ENCODE measurements around the gene PHF21A.
A peak's percentile ranks its signal among the peaks of the same experiment; 100 is the strongest.

Gene PHF21A

DNA sequence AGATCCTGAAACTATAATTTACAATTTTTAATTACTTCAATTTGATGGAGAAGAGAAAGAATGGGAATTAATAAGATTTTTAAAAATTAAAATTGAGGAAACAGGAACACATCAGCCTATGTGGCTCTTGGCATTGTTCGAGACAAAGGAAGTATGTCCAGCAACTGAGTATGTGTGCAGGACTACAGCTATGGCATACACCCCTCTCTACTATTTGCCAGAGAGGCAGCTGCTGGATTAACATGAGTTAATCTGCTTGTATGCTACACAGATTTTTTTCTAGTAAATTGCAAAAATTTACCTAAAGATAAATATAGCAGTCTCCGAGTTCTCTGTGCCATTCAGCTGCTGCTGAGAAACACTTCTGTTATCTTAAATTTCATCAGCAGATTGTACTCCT is 70.6 kb downstream of the PHF21A start:
- Histone ChIP-seq H3K79me1 (replicated peaks; ENCODE audit: low read length, poor library complexity, severe bottlenecking) (peaks cover 25% of the 10 kb centered on the region), H4K8ac (ENCODE audit: low read length) (no peak overlapping the region), H3K4me2 (ENCODE audit: low read length, poor library complexity, severe bottlenecking) (no peak overlapping the region), H3K4ac (ENCODE audit: low read depth in 1 of 2, low read length in 2 of 2) (no peak overlapping the region), H3K9ac (ENCODE audit: low read length) (peak overlapping the region; percentile 54), H3K27me3 (ENCODE audit: control insufficient read depth in 1 of 2, insufficient read depth in 1 of 2, low read length in 2 of 2) (no peaks in the 10 kb centered on the region), H3K27ac (ENCODE audit: low read length, poor library complexity, severe bottlenecking) (peak overlapping the region; percentile 85), H3K4me1 (ENCODE audit: control insufficient read depth, insufficient read depth, low read depth, low read length) (peaks cover 2% of the 10 kb centered on the region), H3K36me3 (ENCODE audit: control insufficient read depth in 1 of 2, insufficient read depth in 2 of 2, low read depth in 1 of 2, low read length in 2 of 2) (peaks cover 0 to 14% of the 10 kb centered on the region in 2 experiments), H3K14ac (ENCODE audit: low read length in 2 of 2) (no peak overlapping the region), H2BK120ac (ENCODE audit: low read depth, low read length) (no peak overlapping the region), H3K18ac (ENCODE audit: low read depth in 1 of 2, low read length in 2 of 2) (no peak overlapping the region), H2BK12ac (ENCODE audit: low read length in 2 of 2) (no peak overlapping the region), H3K4me3 (ENCODE audit: insufficient read depth in 1 of 2, low read depth in 1 of 2, low read length in 2 of 2) (no peak overlapping the region), H4K91ac (ENCODE audit: low read length) (no peak overlapping the region), H3K9me3 (ENCODE audit: control insufficient read depth, low read length) (no peaks in the 10 kb centered on the region), H2BK5ac (ENCODE audit: low read depth, low read length, poor library complexity, severe bottlenecking) (no peak overlapping the region), H2BK15ac (ENCODE audit: low read depth, poor library complexity, severe bottlenecking) (no peak overlapping the region), H3K23ac (ENCODE audit: low read length in 2 of 2) (no peak overlapping the region), H2AFZ (ENCODE audit: low read depth, low read length) (no peak overlapping the region), H2AK5ac (ENCODE audit: low read length, severe bottlenecking) (no peak overlapping the region)
- WGBS, result 59% methylated on average over 2 of the region's 2 CpGs
- DNase-seq, result no peak

GRCh38 chr11:46050003-46050461 is 71.2 kb downstream of the PHF21A start:
- H4K91ac ChIP-seq (ENCODE audit: low read length), result no peak overlapping the region
- peaks cover 2% of the 10 kb centered on the region for H3K4me1 ChIP-seq (ENCODE audit: control insufficient read depth, insufficient read depth, low read depth, low read length)
- peaks cover 27% of the 10 kb centered on the region for H3K79me1 ChIP-seq (replicated peaks; ENCODE audit: low read length, poor library complexity, severe bottlenecking)
- H3K4me3 ChIP-seq (ENCODE audit: insufficient read depth in 1 of 2, low read depth in 1 of 2, low read length in 2 of 2), result no peak overlapping the region
- no peak overlapping the region for H3K4ac ChIP-seq (ENCODE audit: low read depth in 1 of 2, low read length in 2 of 2)
- H4K8ac ChIP-seq (ENCODE audit: low read length), result no peak overlapping the region
- H2BK15ac ChIP-seq (ENCODE audit: low read depth, poor library complexity, severe bottlenecking), result no peak overlapping the region
- DNase-seq, result peak; percentile 84
- H3K36me3 ChIP-seq (ENCODE audit: control insufficient read depth in 1 of 2, insufficient read depth in 2 of 2, low read depth in 1 of 2, low read length in 2 of 2), result peaks cover 0 to 14% of the 10 kb centered on the region in 2 experiments
- H2BK12ac ChIP-seq (ENCODE audit: low read length in 2 of 2), result no peak overlapping the region
- no peak overlapping the region for H3K23ac ChIP-seq (ENCODE audit: low read length in 2 of 2)
- no peak overlapping the region for H2AK5ac ChIP-seq (ENCODE audit: low read length, severe bottlenecking)
- no peaks in the 10 kb centered on the region for H3K27me3 ChIP-seq (ENCODE audit: control insufficient read depth in 1 of 2, insufficient read depth in 1 of 2, low read length in 2 of 2)
- H2BK120ac ChIP-seq (ENCODE audit: low read depth, low read length), result no peak overlapping the region
- no peak overlapping the region for H2BK5ac ChIP-seq (ENCODE audit: low read depth, low read length, poor library complexity, severe bottlenecking)
- H3K9ac ChIP-seq (ENCODE audit: low read length), result peak overlapping the region; percentile 54
- H3K14ac ChIP-seq (ENCODE audit: low read length in 2 of 2), result no peak overlapping the region
- peak overlapping the region in 1 of 2 experiments; percentile 64 for H3K18ac ChIP-seq (ENCODE audit: low read depth in 1 of 2, low read length in 2 of 2)
- peak overlapping the region; percentile 74 for H3K27ac ChIP-seq (ENCODE audit: low read length, poor library complexity, severe bottlenecking)
- 13% methylated on average over 4 of the region's 4 CpGs for WGBS
- no peak overlapping the region for H2AFZ ChIP-seq (ENCODE audit: low read depth, low read length)
- H3K4me2 ChIP-seq (ENCODE audit: low read length, poor library complexity, severe bottlenecking), result peak overlapping the region; percentile 38
- H3K9me3 ChIP-seq (ENCODE audit: control insufficient read depth, low read length), result no peaks in the 10 kb centered on the region

DNA sequence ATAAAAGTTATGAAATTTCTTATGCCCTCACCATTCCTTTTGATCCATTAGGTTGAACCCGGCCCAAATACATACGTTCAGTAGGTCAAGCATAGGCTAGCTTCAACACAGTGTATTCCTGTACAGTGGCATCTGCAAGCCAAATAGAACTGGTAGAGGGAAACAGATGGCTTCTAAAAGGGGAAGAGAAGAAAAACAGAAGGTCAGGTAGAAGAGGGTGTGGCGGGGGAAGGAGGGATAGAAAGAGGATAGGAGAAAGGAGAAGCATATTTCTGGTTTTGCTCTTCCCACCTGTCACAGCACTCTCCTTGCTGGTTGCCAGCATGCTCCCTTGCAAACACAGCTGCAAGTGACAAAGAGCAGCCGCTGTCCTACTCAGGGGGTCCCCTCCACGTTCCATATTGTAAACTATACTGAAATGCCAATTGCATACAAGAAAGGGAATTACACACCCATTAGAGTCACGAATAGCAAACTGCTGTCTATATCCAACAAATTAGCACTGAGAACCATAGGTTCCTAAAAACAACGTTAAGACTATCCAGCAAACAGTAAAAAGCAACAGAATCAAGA is 71.8 kb downstream of the PHF21A start:
- Histone ChIP-seq H2BK12ac (ENCODE audit: low read length in 2 of 2) (no peak overlapping the region), H2BK15ac (ENCODE audit: low read depth, poor library complexity, severe bottlenecking) (no peak overlapping the region), H2AK5ac (ENCODE audit: low read length, severe bottlenecking) (peak overlapping the region; percentile 11), H3K79me1 (replicated peaks; ENCODE audit: low read length, poor library complexity, severe bottlenecking) (peaks cover 26% of the 10 kb centered on the region), H2BK120ac (ENCODE audit: low read depth, low read length) (no peak overlapping the region), H3K9ac (ENCODE audit: low read length) (peak overlapping the region; percentile 54), H2BK5ac (ENCODE audit: low read depth, low read length, poor library complexity, severe bottlenecking) (no peak overlapping the region), H4K91ac (ENCODE audit: low read length) (no peak overlapping the region), H3K4me2 (ENCODE audit: low read length, poor library complexity, severe bottlenecking) (no peak overlapping the region), H3K4me3 (ENCODE audit: insufficient read depth in 1 of 2, low read depth in 1 of 2, low read length in 2 of 2) (no peak overlapping the region), H3K4ac (ENCODE audit: low read depth in 1 of 2, low read length in 2 of 2) (peak overlapping the region in 1 of 2 experiments; percentile 35), H3K14ac (ENCODE audit: low read length in 2 of 2) (no peak overlapping the region), H4K8ac (ENCODE audit: low read length) (no peak overlapping the region), H2AFZ (ENCODE audit: low read depth, low read length) (no peak overlapping the region), H3K27ac (ENCODE audit: low read length, poor library complexity, severe bottlenecking) (peak overlapping the region; percentile 74), H3K36me3 (ENCODE audit: control insufficient read depth in 1 of 2, insufficient read depth in 2 of 2, low read depth in 1 of 2, low read length in 2 of 2) (peaks cover 0 to 10% of the 10 kb centered on the region in 2 experiments), H3K9me3 (ENCODE audit: control insufficient read depth, low read length) (no peaks in the 10 kb centered on the region), H3K18ac (ENCODE audit: low read depth in 1 of 2, low read length in 2 of 2) (no peak overlapping the region), H3K23ac (ENCODE audit: low read length in 2 of 2) (no peak overlapping the region), H3K4me1 (ENCODE audit: control insufficient read depth, insufficient read depth, low read depth, low read length) (peaks cover 2% of the 10 kb centered on the region), H3K27me3 (ENCODE audit: control insufficient read depth in 1 of 2, insufficient read depth in 1 of 2, low read length in 2 of 2) (no peaks in the 10 kb centered on the region)
- 67% methylated on average over 5 of the region's 7 CpGs for WGBS
- no peak for DNase-seq

DNA sequence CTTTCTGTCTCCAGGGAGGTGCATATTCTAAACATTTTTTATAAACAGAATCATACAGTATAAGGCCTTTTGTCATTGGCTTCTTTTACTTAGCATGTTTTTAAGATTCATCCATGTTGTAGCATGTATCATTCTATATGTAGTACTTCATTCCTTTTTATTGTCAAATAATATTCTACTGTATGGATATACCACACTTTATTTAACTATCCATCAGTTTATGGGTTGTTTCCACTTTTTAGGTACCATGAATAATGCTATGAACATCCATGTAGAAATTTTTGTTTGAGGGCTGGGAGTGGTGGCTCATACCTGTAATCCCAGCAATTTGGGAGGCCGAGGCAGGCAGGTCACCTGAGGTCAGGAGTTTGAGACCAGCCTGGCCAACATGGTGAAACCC is 73.1 kb downstream of the PHF21A start:
- Histone ChIP-seq H4K8ac (ENCODE audit: low read length) (no peak overlapping the region), H3K23ac (ENCODE audit: low read length in 2 of 2) (no peak overlapping the region), H3K18ac (ENCODE audit: low read depth in 1 of 2, low read length in 2 of 2) (no peak overlapping the region), H2AK5ac (ENCODE audit: low read length, severe bottlenecking) (no peak overlapping the region), H3K14ac (ENCODE audit: low read length in 2 of 2) (no peak overlapping the region), H3K4ac (ENCODE audit: low read depth in 1 of 2, low read length in 2 of 2) (no peak overlapping the region), H3K36me3 (ENCODE audit: control insufficient read depth in 1 of 2, insufficient read depth in 2 of 2, low read depth in 1 of 2, low read length in 2 of 2) (peaks cover 0 to 6% of the 10 kb centered on the region in 2 experiments), H3K4me3 (ENCODE audit: insufficient read depth in 1 of 2, low read depth in 1 of 2, low read length in 2 of 2) (no peak overlapping the region), H2AFZ (ENCODE audit: low read depth, low read length) (no peak overlapping the region), H3K4me2 (ENCODE audit: low read length, poor library complexity, severe bottlenecking) (no peak overlapping the region), H3K27ac (ENCODE audit: low read length, poor library complexity, severe bottlenecking) (no peak overlapping the region), H3K27me3 (ENCODE audit: control insufficient read depth in 1 of 2, insufficient read depth in 1 of 2, low read length in 2 of 2) (no peaks in the 10 kb centered on the region), H2BK12ac (ENCODE audit: low read length in 2 of 2) (no peak overlapping the region), H2BK120ac (ENCODE audit: low read depth, low read length) (no peak overlapping the region), H4K91ac (ENCODE audit: low read length) (no peak overlapping the region), H2BK5ac (ENCODE audit: low read depth, low read length, poor library complexity, severe bottlenecking) (no peak overlapping the region), H3K4me1 (ENCODE audit: control insufficient read depth, insufficient read depth, low read depth, low read length) (peaks cover 2% of the 10 kb centered on the region), H3K79me1 (replicated peaks; ENCODE audit: low read length, poor library complexity, severe bottlenecking) (peaks cover 29% of the 10 kb centered on the region), H2BK15ac (ENCODE audit: low read depth, poor library complexity, severe bottlenecking) (no peak overlapping the region), H3K9ac (ENCODE audit: low read length) (no peak overlapping the region), H3K9me3 (ENCODE audit: control insufficient read depth, low read length) (no peaks in the 10 kb centered on the region)
- 93% methylated on average over 1 of the region's 1 CpG for WGBS
- DNase-seq, result no peak
